Stimulated activated CD4-positive, alpha-beta T cell treated with anti-CD3 and anti-CD28 coated beads, Interleukin-4, amount 100 ng/mL, for 4 hours (primary cell): ENCODE results near the gene FEN1.

Experiments
- DNase-seq, 2 experiments: peaks; one replicate each; pipeline ENCODE4 v3.0.0-alpha.2; 2020

The FEN1 gene

DNA sequence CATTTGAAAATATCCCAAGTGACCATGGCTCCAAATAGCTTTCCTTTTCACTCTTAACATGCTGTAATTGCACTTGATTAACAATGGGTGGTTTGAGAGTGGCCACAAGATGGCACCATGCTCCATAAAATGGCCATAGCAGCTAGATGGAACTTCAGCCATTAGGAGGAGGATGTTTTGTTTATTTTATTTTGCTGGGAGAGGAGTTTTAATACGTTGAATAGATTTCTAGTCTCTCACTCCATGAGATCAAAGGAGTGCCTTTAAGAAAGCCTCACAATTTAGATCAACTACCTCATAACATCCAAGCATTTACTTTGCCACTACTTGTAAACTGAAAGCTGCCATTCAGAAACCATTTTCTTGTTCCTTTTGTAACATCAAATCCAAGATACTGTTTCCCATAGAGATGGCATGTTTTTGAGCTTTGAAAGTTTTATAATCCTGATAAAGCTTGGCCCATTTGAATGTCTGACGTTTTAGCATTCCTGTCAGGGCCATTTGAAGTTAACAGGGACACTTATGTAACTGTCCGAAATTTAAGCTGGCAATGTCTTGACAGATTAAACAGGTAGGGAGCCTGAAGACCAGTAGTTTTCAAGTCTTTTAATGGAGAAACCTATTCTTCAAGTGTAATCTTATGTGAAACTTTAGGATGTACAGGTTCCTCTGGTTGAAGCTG, 4.7 kb downstream of the FEN1 start:
- DNase-seq, result peak; percentile 52 to 64

DNA sequence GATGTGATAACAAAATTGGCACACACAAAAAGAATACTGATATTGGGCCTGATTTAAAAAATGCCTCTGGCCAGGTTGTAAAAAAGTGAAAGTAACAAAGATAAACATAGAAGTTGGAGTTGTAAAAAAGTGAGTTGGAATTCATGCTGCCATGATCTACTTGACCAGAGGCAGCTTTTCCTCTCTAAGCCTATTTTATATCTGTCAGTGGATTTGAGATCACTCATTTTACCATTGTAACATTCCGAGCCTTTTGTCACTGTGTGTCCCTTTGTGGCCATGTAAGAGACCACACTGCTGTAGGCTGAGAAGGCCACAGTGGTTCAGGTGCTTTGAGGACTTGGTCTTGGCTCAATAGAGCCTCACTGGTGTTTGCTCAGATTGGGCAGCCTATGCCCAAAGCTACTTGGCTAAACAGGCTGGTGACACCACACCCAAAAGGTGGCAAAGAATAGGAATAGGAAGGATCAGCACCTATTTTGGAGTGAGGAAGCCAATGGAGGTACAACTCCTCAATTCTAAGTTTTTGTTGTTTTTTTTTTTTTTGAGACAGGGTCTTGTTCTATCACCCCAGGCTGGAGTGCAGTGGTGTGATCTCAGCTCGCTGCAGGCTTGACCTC, 7.1 kb downstream of the FEN1 start:
- DNase-seq, result no peak

DNA sequence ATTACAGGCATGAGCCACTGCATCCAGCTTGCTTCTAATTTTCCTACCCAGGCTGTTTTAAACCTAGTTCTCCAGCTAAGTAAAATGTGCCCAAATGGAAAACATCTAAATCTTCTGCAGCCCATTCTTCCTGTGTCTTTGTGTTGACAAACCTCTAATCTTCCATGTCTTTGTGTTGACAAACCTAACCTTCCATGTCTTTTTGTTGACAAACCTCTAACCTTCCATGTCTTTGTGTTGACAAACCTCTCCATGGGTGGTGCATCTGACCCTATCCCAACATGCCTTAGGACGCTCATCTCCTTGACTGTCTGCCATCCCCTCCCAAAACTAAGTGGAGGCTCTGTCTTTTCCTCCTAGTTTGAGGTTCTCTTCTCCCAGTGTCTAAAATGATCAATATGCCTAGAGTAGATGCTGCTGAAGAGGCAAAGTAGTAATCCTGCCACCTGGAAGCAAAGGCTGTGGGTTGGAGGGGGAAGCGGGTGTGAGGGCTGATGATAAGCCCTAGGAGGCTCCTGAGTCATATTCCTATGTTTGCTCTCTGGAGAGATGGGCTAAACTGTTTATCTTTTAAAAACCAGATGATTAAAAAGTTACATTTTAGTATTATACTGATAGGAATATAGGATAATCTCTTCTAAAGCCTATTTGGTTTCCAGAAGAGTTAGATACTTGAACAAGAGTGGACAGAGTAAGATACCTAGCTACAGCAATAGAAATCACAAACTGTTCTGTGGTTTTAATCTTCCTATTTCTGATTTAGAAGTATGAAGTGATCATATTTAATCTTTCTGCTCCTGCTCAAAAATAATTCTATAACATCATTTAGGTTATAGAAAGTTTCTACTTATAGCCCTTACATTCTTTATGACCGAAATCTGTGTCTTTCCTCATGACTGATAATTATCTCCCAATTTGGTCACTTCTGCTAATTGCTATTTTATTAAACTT, 7.9 kb downstream of the FEN1 start:
- no peak for DNase-seq

DNA sequence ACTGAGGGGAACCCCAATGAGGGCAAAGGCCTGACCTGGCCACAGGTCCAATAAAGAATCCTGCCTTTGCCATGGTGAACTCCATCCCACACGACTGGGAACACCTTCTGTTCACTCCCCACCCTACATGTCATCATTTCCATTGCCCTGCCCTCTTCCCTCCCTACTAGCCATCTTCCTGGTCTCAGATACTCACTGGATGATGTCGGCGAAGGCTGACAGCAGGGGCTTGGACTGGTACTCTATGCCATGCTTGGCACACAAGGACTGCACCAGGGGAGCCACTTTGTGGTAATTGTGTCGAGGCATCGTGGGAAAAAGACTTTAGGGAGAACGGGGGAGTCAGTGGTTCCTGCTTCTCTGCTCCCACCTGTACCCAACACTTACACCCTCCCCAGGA, 9.9 kb downstream of the FEN1 start:
- DNase-seq, result no peak

DNA sequence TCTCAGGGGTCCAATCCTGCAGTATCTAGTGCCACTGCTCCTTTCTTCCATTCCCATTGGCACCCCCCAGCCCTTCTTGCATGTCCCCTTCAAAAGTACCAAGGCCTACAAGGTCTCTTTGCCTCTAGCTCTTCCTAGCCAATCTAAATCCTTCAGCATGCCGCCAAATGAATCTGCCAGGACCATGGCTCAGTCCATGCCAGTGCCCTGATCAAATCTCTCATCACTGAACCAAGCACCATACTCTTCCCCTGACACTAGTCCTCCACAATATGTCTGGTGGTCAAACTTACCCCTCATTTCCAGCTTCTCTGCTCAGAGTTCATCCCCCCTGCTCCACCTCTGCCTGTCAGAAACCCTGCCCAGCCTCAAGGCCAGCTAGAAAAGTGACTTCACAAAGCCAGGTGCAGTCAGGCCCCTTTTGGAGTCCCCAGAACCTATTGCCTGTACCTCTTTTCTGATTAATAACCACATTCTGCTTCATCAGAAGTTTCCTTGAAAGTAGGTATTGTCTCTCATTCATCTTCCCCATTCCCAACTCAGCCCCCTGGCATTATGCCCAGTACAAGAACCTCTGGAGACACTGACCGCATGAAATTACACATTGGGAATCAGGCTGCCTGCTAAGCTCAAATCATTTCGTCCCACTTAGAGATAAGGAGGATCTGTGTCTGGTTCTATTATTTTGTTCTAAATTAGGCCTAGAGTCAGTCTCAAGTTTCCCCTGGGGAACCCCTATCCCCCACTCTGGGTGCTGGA, 11.4 kb downstream of the FEN1 start:
- no peak for DNase-seq

DNA sequence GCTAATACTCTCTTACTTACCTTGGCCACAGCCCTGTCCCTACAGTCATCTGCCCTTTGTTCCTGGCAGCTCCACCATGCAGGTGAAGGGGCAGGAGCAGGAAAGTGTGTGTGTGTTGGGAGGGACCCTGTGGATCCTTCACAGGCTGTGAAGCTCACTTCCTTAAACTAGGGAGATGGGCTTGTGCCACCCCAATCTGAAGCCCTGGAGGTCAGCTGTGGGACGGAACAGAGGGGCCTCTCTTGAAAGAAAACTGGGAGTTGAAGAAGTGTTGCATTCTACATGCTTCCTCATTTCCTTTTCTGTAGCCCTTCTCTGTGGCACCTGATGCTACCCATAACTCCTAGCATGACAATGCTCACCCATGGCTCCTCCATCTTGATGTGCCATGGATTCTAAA, 12.4 kb downstream of the FEN1 start:
- no peak for DNase-seq

GRCh38 chr11:61806785-61807184, 14.1 kb downstream of the FEN1 start:
- no peak for DNase-seq

- DNase-seq, result no peak
Measured at GRCh38 chr11:61810671-61811175, 18.0 kb downstream of the FEN1 start.

- DNase-seq, result no peak
Measured at GRCh38 chr11:61811831-61812230, 19.1 kb downstream of the FEN1 start.

- DNase-seq, result no peak
Measured at GRCh38 chr11:61812736-61813411, 20.2 kb downstream of the FEN1 start.

- no peak for DNase-seq
Measured at GRCh38 chr11:61814247-61814957, 21.7 kb downstream of the FEN1 start.

DNA sequence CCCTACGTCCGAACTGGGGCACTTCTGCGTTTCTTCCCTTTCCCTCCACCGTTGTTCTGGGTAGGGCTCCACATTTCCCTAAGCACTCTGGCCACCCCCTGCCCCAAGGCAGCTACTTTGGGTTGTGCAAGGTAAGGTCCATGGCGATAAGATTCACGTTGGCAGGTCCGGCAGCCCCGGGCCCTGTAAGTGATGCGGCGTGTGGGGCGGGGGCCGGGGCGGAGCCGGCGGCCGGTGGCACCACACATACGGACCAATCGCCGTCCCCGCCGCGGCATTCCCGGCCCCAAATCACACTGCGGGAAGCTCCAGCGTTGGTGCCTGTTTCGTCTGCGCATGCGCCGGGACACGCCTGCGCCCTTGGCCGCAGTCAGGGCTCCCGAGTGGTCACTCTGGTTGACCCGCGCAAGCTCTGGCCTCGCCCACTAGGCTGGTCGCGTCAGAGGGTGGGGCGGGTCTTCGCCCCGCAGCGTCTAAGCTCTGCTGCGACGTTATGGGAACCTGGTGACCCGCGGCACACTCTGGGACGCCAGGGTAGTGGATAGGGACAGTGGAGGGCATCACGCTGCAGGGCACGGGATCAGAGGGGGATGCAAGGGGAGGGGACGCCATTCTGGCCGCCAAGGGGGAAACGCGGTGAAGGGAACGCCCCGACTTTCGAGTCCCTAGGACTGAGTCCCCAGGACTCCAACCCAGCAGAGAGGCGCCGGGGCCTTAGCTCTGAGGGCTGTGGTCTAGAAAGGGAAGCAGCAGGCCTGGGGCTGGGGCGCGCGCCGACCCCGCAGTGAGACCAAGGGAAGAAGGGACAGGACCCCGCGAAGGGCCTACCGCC, 22.5 kb downstream of the FEN1 start:
- DNase-seq, result peak; percentile 13 to 42

DNA sequence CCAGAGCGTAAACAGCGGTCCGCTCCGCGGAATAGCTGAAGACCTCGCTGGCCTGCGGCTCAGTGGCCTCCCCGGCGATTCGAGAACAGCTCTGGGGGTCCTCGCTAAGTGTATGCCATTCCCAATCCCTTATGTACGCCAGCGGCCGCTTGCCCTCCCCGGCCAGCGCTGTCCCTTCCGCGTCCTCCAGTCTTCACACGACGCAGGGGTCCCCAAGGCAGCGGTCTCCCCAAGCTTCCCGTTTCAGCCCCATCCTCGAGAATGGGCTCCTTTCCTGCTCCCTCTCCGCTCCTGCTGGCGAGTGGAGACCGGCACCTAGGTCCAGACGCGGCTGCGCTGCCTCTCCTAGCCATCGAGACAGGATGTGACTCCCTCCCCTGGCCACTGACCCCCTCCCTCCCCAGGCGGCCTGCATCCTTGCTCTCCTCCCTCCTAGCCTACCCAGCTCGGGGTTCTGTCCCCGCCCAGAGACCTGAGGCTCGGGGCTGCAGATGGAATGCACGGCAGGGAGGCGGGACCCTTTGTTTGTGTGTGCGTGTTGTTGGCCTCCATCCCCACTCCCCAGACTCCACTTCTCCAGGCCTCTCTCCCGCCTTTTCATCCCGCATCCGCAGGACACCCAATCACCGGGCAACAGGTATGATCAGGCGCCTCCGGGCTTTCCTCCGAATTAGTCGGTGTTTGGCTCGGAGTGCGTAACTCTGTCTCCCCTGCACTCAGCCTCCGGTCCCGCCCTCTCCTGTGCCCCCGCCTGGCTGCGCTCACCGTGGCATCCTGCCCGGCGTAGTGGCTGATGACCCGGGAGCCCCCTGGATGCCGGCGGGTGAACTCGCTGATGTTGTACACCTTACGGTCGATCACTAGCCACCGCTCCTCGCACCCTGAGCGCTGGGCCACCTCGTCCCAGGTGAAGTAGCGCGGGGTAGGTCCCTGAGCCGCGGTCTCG, 23.4 kb downstream of the FEN1 start:
- DNase-seq, result peak; percentile 49 to 53

DNA sequence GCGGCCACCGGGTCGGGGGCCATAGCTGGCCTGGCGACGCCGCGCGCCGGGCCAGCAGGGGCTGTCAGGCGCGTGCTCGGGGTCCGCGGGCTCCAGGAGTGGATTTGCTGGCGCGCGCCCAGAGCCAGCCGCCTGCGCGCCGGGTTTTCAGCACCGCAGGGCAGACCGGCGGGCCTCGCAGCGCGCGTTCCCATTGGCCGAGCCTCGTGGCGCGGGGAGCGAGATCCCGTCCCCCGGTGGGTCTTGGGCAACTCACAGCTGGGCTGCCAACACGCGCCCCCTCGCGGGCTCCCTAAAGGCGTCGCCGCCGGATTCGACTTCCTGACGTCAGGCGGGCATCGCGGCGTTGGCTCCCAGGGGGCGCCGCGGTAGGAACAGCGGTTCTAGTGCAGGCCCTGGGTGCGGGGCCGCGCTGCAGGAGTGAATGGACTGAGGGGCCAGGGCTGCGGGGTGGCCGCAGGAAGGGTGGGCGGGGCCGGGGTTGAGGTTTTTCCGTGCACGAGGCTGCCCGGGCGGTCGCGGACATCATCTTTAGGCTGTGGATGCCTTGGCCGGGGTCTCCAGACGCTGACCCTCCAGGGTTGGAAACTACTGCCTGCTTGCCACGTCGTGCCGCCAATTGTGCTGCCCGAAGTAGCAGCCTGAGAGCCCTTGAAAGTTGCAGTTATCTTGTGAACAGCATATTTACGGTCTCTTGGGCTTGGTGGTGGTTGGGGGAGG, 24.2 kb downstream of the FEN1 start, which contains the start of gene FADS1:
FADS1 (minus strand) TSS at position 268 of the 720 bp plus-strand sequence; CDS start at position 194, 74 bp downstream.
- DNase-seq, result peak; percentile 67 to 75

DNA sequence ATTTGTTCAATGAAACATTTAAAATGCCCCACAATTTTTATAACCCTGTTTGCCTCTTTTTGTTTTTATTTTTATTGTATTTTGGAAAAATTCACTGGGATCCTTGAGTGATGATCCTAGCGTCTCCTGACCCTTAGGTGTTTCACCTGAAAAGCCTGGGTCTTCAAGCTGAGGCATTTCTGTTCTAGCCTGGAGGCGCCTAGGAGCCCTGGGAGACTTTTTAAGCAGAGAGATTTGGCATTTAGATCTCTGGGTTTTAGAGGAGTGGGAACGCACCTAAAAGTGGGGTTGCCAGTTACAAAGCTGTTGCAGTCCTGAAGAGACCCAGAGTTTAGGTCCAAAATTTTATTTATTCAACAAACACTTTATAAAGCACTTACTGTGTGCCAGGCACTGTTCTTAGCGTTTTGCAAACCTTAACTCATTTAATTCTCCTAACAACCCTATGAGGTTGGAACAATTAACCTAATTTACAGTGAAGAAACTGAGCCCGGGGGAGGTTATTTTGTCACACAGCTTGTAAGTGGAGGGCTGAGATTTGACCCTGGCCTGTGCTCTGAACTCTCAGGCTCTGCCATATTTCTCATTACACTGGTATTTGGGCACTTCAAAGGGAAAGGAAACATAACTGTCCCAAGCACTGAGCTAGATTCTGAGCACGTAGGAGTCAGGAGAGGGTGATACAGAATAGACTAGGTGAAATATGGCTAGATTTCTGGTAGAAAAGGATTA, 24.9 kb downstream of the FEN1 start:
- no peak for DNase-seq

GRCh38 chr11:61820174-61820573, 27.5 kb downstream of the FEN1 start:
- DNase-seq, result no peak

DNA sequence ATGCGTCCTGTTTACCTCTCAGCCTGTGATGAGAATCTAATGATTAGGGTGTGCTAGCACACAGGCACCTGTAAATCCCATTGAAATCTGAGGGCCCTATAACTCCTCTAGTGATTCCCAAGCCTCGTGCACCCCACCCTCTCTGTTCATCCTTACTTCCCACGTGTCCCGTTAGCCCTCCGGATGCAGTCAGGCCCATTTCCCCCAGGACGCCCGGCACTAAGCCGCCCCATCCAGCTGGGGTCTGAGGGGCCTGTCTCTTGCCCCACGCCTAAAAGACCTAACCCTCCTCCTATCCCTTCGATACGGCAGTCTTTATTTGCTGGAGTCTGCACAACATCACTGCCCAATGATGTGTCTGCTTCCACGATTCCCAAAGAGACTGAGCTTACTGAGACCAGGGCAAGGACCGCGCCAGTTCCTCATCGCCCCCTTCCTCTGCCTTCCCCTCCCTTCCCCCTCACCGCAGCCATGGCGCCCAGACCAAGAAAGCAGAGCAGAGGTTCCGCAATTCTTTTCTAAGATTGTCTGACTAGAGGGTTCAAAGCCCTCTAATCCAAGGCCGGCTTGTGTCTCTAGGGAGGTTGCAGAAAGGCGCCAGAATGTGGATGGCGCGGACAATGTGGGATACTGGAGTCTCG, 34.3 kb downstream of the FEN1 start:
- DNase-seq, result no peak
